GM12892 (cell line): ENCODE data around the gene CRTAP.
"Not testable (repeated sequence)": the region's sequence is repeated elsewhere in the genome, so short reads cannot be mapped to it uniquely, and the experiment has no call there.

Experiments used
- DNase-seq: peaks from one replicate; pipeline ENCODE4 v3.0.0; 2011; ENCODE audit not compliant: insufficient read length
- FAIRE-seq: peaks from 2 replicates; lab custom pipeline; 2011; peaks lifted over from hg19 to GRCh38; lab: Jason Lieb, UNC
- POLR2A ChIP-seq: IDR thresholded peaks from 2 replicates; pipeline ENCODE4 v1.6.1; 2011; ENCODE audit warnings: low read depth, low read length, control low read depth
- POLR2AphosphoS5 ChIP-seq: IDR thresholded peaks from 2 replicates; pipeline ENCODE4 v1.6.1; 2011; ENCODE audit warnings: low read depth, low read length, control low read depth
- TAF1 ChIP-seq: IDR thresholded peaks from 2 replicates; pipeline ENCODE4 v1.6.1; 2011; ENCODE audit warnings: low read depth, mild to moderate bottlenecking, control low read depth, low read length, borderline replicate concordance

The CRTAP gene

GRCh38 chr3:33103034-33103433 is 10.8 kb upstream of the CRTAP start:
- FAIRE-seq (no peak), DNase-seq (no peak)
- TF ChIP-seq TAF1: no peak
- no peak for TF ChIP-seq POLR2AphosphoS5
- no peak for TF ChIP-seq POLR2A

GRCh38 chr3:33103480-33103879 is 10.3 kb upstream of the CRTAP start:
- TF ChIP-seq TAF1 (no peak), POLR2A (no peak), POLR2AphosphoS5 (no peak)
- DNase-seq (no peak), FAIRE-seq (no peak)

GRCh38 chr3:33104803-33105202 is 9.0 kb upstream of the CRTAP start:
- no peak for DNase-seq
- TF ChIP-seq POLR2AphosphoS5 (no peak), POLR2A (no peak), TAF1 (no peak)
- FAIRE-seq: no peak

- TF ChIP-seq POLR2A (no peak), TAF1 (no peak), POLR2AphosphoS5 (no peak)
- DNase-seq: no peak
- FAIRE-seq: peak; percentile 21
Measured at GRCh38 chr3:33105341-33105948, 8.4 kb upstream of the CRTAP start.

- FAIRE-seq, DNase-seq: not testable (repeated sequence)
Measured at GRCh38 chr3:33106854-33107253, 7.0 kb upstream of the CRTAP start.

- TF ChIP-seq POLR2AphosphoS5: no peak
- no peak for TF ChIP-seq TAF1
- TF ChIP-seq POLR2A: no peak
- no peak for DNase-seq
- peak; percentile 88 for FAIRE-seq
Measured at GRCh38 chr3:33111581-33111980, 2.2 kb upstream of the CRTAP start.

GRCh38 chr3:33114622-33115023 is 809 bp downstream of the CRTAP start:
- FAIRE-seq (peak; percentile 5), DNase-seq (no peak)
- TF ChIP-seq TAF1 (no peak), POLR2AphosphoS5 (no peak), POLR2A (no peak)

GRCh38 chr3:33115024-33115768 is 1.4 kb downstream of the CRTAP start:
- FAIRE-seq (peak; percentile 42), DNase-seq (no peak)
- TF ChIP-seq TAF1 (no peak), POLR2A (no peak), POLR2AphosphoS5 (no peak)

GRCh38 chr3:33117461-33117860 is 3.6 kb downstream of the CRTAP start:
- no peak for DNase-seq
- TF ChIP-seq TAF1 (no peak), POLR2AphosphoS5 (no peak), POLR2A (no peak)
- FAIRE-seq: no peak

GRCh38 chr3:33119891-33120290 is 6.1 kb downstream of the CRTAP start:
- TF ChIP-seq POLR2A: no peak
- no peak for TF ChIP-seq TAF1
- no peak for TF ChIP-seq POLR2AphosphoS5
- FAIRE-seq (no peak), DNase-seq (no peak)

- DNase-seq (no peak), FAIRE-seq (no peak)
- TF ChIP-seq POLR2AphosphoS5 (no peak), TAF1 (no peak), POLR2A (no peak)
Measured at GRCh38 chr3:33122991-33123390, 9.2 kb downstream of the CRTAP start.

- no peak for TF ChIP-seq TAF1
- FAIRE-seq (no peak), DNase-seq (no peak)
Measured at GRCh38 chr3:33124638-33125037, 10.8 kb downstream of the CRTAP start.
